ENCODE data around the gene LGR6. TPM values are rescaled to one million over a fixed set of nuclear protein-coding genes. Genes with fewer than 3 reads are reported as not detected.

LGR6 gene
- total RNA-seq, 1 experiment from 2014 or later: 1.0 TPM

- Histone ChIP-seq H3K9ac (ENCODE audit: extremely low read depth, insufficient read length, low read length) (no peak overlapping the region), H2BK120ac (ENCODE audit: low read depth, low read length, poor library complexity, severe bottlenecking) (no peak overlapping the region), H3K4ac (ENCODE audit: low read depth, low read length) (no peak overlapping the region), H3K14ac (ENCODE audit: insufficient read depth, low read length) (no peak overlapping the region), H3K79me1 (ENCODE audit: insufficient read depth, low read depth, low read length, poor library complexity, severe bottlenecking) (no peaks in the 10 kb centered on the region), H2BK15ac (ENCODE audit: low read depth, low read length) (no peak overlapping the region), H3K23ac (ENCODE audit: insufficient read length, low read depth, low read length) (no peak overlapping the region), H2BK5ac (ENCODE audit: insufficient read length, low read length) (no peak overlapping the region), H3K9me3 (ENCODE audit: control insufficient read depth, low read depth, low read length) (no peaks in the 10 kb centered on the region), H4K91ac (ENCODE audit: insufficient read length, low read depth, low read length) (no peak overlapping the region), H3K27me3 (ENCODE audit: insufficient read depth, low read length) (no peaks in the 10 kb centered on the region; the same call in 1 of the 2 replicates), H3K4me2 (ENCODE audit: insufficient read depth, insufficient read length, low read length) (no peak overlapping the region), H2BK20ac (ENCODE audit: low read depth, low read length, poor library complexity, severe bottlenecking) (no peak overlapping the region), H2AK5ac (ENCODE audit: insufficient read length, low read length) (no peak overlapping the region), H4K5ac (ENCODE audit: insufficient read length, low read depth, low read length) (no peak overlapping the region), H3K4me1 (ENCODE audit: insufficient read depth, low read length) (no peaks in the 10 kb centered on the region), H2AFZ (ENCODE audit: low read length) (no peak overlapping the region), H3K27ac (ENCODE audit: insufficient read length, low read depth, low read length) (no peak overlapping the region), H4K8ac (replicated peaks; ENCODE audit: insufficient read length, low read depth, low read length) (no peak overlapping the region), H3K56ac (ENCODE audit: insufficient read length, low read depth, low read length) (no peak overlapping the region), H2BK12ac (ENCODE audit: insufficient read length, low read depth, low read length) (no peak overlapping the region), H3K18ac (ENCODE audit: insufficient read length, low read depth, low read length) (no peak overlapping the region), H3K79me2 (ENCODE audit: insufficient read depth, low read length) (no peaks in the 10 kb centered on the region), H4K20me1 (ENCODE audit: control insufficient read depth, insufficient read depth, insufficient read length) (no peaks in the 10 kb centered on the region), H3K23me2 (ENCODE audit: insufficient read length, low read depth, low read length, poor library complexity, severe bottlenecking) (no peaks in the 10 kb centered on the region), H3T11ph (ENCODE audit: low read length) (no peak overlapping the region)
- H3K27me3 Mint-ChIP-seq (ENCODE audit: low read depth): peaks cover 4% of the 10 kb centered on the region
- no peak overlapping the region for H3K4me3 Mint-ChIP-seq
- no peaks in the 10 kb centered on the region for H3K9me3 Mint-ChIP-seq
- no peaks in the 10 kb centered on the region for H3K36me3 Mint-ChIP-seq (ENCODE audit: insufficient read depth in 1 of 3, low read depth in 3 of 3)
- no CpG with 5 or more reads among the region's 4 CpGs for WGBS (ENCODE audit: extremely low coverage, insufficient read length, low lambda C conversion rate)
- DNase-seq: no peak
- peaks cover 15 to 29% of the 10 kb centered on the region in 2 experiments for H3K4me1 Mint-ChIP-seq
- H3K27ac Mint-ChIP-seq: no peak overlapping the region
- no peak for TF ChIP-seq CTCF (conservative IDR thresholded peaks at IDR 0.05)
Observed at GRCh38 chr1:202153284-202153683, 40.3 kb upstream of the LGR6 start.

Measured in H9 (cell line).